CD4-positive, alpha-beta T cell treated with Interleukin-12 subunit alpha and Interleukin-12 subunit beta, for 1 hour (primary cell): ENCODE measurements around the gene STOX2.
"Not testable (repeated sequence)": the region's sequence is repeated elsewhere in the genome, so short reads cannot be mapped to it uniquely, and the experiment has no call there.

Source experiments
- DNase-seq: peaks from one replicate; pipeline ENCODE4 v3.0.0-alpha.2; 2020

STOX2 gene

DNA sequence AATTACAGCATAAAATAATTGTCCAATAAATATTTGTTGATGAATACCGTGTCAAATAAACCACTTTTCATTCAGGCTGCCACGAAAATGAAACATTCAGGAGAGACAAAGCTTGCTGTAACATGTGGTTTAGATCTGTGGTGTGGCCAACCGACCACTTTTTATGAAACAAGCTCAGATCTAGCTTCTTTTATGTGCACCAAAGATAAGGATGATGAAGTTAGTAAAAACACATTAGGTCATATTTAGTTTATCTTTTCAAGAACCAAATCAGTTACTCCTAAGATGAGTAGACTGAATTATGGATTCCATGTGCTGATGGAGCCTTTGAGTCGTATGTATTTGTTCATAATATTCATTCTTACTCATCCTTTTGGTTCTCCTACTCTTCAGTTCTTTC, 35.8 kb downstream of the STOX2 start:
- no peak for DNase-seq

DNA sequence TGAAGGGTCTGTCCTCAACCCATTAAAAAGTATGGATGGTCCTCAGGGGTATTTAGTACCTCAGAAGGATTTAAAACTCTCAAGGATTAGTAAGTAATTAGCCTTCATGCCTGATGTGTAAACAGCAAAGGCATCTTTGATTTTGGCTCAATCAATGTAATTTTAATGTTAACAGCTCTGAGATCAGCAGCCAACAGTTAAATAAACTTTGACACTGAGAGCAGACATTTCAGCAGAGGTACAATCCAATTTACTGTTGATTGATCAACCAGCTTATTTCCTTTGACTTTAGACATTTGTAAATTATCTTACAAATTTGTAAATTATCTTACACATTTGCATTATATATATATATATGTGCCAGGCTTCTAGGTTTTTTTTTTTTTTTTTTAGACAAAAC, 36.9 kb downstream of the STOX2 start:
- no peak for DNase-seq

DNA sequence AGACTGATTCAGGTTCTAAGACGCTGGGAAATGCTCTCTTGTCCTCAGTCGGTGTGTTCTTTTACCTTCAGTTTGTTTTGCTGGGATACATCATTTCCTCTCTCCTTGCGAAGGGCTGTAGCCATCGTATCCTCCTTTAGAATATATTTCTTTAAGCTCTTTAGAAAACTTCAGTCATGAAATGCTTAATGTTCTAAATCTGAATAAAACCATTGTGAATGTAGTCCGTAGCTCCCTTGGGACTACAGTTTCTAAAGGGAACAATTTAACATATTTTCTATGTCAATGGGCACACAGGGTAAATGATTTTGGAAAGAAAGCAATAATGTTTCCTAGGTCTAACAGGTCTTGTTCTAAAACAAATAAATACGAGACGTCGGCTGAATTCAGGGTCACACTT, 40.6 kb downstream of the STOX2 start:
- no peak for DNase-seq

- no peak for DNase-seq
Measured at GRCh38 chr4:183950536-183950935, 45.4 kb downstream of the STOX2 start.

GRCh38 chr4:183952652-183953051, 47.5 kb downstream of the STOX2 start:
- not testable (repeated sequence) for DNase-seq

GRCh38 chr4:183959319-183960045, 54.4 kb downstream of the STOX2 start:
- no peak for DNase-seq

DNA sequence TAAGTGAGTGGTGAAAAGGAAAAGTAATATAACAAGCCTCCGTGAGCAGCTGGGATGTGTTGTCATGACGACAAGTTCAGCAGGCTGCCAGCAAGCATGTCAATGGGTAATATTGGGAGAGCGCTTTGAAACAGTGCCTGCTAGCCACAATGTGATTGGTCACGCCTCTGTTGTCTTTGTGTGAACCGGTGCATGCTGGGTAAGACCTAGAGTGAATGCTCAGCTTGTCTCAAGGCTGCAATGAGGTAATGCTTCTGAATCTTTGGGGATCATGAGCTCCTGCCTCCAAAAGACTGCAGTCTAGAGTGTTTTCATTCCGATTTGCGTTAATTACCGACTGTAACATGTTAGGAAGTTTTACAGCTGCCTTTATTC, 54.9 kb downstream of the STOX2 start:
- DNase-seq, result no peak

DNA sequence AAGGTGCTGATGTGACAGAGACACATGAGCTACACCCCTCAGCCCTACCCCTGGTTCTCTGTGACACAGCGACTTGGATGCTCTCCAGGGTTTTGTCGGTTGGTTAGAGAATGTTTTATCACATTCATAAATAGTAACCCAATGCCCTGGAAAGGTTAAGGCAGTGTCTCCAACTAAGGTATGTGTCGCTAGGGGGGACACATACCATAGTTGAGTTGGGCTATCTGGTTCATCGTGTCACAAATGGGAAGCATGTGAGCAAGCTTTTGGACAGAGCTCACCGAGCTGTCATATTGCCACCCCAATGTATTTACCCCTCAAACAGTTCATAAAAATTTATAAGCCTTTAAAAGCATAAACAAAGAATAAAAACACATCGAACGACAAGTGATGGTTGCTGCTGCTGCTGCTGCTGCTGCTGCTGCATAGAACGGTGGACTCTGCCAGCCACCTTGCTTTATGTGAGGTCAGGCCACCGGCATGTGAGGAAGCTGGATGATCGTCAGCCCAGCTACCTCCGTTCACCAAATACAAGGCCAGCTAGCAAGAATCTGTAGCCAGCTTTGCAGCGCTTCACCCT, 55.9 kb downstream of the STOX2 start:
- DNase-seq, result no peak

DNA sequence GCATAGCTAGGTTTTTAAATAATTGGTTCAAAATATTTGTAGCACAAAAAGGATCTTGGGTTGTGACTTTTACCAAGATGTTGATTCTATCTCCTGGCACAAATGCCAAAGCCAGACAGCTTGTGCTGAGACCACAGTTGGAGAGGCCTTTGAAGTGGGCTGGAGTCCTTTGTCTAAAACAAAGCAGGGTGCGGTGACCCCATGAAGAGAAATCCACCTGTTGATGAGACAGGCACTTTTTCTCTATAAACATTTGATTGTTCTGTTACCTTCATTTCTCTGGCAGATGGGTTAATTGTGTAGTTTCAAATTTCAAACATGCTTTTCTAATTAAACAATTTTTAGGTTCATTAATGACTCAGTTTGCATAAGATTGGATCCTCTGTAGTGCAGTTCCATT, 56.7 kb downstream of the STOX2 start:
- no peak for DNase-seq

- DNase-seq, result no peak
Measured at GRCh38 chr4:183962419-183962818, 57.3 kb downstream of the STOX2 start.

- DNase-seq, result no peak
Measured at GRCh38 chr4:183966371-183966770, 61.3 kb downstream of the STOX2 start.

DNA sequence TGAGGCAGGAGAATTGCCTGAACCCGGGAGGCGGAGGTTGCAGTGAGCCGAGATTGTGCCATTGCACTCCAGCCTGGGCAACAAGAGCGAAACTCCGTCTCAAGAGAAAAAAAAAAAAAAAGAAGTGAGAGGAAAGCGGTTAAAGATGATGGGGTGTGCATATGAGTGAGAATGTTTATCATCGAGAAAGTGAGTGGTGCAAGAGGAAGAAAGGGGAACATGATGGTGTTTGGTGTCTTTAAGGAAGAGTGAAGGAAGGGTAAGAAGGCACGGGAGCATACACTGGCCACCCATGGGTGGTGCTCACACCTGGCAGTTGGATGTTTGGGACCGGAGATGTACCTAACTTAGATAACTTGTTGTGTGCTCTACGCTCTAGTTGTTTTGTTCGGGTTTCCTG, 62.2 kb downstream of the STOX2 start:
- no peak for DNase-seq

DNA sequence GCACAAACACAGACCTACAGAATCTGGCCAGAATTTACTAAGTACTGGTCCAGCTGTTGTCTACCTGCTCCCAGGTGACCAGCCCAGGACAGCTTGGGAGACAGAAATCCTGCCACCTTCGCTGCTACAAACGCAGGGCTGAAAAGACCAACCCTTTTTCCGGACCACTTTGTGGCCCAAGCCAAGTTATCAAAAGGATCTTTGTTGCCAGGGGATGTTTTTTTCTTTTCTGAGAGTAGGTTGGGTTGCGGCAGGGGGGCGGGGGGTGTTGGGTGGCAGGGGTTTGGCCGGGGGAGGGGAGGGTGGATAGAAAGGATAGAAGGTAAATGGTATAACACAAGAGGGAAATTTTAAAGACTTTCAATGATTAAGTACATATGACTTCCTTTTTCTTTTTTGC, 63.4 kb downstream of the STOX2 start:
- DNase-seq, result no peak

GRCh38 chr4:183968931-183969330, 63.8 kb downstream of the STOX2 start:
- DNase-seq, result no peak

DNA sequence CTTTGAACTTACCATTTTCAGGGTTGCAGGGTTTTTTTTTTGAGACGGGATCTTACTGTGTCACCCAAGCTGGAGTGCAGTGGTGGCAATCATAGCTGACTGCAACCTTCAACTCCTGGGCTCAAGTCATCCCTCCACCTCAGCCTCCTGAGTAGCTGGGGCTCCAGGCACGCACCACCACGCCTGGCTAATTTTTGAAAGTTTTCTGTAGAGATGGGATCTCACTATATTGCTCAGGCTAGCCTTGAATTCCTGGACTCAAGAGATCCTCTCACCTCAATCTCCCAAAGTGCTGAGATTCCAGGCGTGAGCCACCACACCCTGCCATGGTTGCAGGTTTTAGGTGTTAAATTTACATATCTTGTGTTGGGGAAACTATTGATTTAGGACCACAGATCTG, 64.5 kb downstream of the STOX2 start:
- no peak for DNase-seq

DNA sequence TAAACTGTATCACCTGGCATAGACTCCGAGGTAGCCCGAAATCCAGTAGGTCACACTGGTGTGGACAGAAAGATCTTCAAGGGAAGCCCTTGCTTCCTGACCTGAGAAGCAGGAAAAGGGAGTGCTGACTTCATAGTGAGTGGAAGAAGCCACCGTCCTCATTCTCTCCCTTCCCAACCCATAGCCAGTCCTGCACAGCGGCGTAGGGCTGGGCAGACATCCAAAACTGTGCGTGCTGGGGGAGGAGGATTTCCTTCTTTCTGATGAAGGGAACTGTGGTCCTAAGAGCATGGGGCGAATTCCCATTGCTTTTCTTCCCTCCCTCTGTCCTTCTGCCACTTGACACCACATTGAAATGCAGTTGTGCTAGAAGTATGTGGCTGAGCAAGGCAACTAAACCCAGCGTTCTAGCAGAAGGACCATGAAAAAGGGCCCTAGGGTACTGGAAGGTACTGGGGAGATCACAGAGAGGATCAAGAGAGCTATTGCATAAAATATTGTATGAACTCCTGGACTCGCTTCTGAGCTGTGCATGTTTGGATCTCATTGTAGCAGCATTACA, 66.9 kb downstream of the STOX2 start:
- no peak for DNase-seq

DNA sequence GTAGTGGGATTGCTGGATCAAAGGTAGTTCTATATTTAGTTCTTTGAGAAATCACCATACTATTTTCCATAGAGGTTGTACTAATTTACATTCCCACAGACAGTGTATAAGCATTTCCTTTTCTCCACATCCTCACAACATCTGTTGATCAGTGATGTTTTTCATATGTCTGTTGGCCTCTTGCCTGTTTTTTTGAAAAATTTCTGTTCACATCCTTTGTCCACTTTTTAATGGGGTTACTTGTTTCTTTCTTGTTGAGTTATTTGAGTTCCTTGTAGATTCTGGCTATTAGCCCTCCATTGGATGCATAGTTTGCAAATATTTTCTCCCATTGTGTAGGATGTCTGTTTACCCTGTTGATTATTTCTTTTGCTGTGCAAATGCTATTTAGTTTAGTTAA, 72.6 kb downstream of the STOX2 start:
- no peak for DNase-seq

- no peak for DNase-seq
Measured at GRCh38 chr4:183984566-183984965, 79.5 kb downstream of the STOX2 start.

GRCh38 chr4:183985786-183986185, 80.7 kb downstream of the STOX2 start:
- no peak for DNase-seq

GRCh38 chr4:183986291-183986970, 81.3 kb downstream of the STOX2 start:
- DNase-seq, result no peak

DNA sequence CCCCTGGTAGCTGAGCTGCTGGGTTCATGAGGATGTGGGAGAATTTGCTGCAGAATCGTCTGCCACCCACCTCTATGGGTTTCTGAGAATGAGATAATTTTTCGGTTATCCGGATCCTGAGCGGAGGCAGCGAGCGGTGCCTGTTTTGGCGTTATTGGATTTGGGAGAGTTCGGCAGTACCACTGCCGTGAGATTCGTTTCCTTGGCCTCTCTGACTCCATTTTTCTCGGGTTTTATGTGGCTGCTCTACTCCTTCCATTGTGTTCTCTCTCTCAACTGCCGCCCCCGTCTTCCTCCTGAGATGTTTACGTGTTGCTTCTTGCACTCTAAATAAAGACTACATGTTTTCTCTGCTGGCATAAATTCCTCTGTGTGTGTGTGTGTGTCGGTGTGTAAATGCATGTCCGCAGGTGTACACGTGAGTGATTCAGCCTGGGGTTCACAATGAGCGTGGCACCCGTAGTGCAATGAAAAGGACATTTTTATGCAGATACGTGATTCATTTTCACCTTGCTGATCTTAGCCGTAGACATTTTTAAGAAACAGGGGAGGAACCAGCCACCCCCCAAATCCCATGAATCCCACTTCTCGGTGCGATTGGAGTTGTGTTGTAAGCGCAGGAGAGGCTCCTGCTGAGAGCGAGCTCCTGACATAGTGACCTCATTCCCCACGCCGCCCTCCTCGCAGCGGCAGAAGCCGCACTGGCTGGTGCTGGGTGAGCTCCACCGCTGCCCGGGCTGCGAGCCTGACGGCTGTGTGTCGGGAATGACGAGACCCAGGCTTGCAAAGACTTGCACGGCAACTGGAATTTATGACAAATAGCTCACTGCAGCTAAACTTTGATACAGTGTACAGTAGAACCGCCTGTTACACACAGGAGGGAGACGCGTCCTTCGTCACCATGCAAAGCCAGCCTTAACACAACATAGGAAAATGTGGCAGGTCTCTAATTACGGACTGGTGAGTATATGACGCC, 82.2 kb downstream of the STOX2 start:
- no peak for DNase-seq

GRCh38 chr4:183987987-183988392, 82.9 kb downstream of the STOX2 start:
- no peak for DNase-seq

DNA sequence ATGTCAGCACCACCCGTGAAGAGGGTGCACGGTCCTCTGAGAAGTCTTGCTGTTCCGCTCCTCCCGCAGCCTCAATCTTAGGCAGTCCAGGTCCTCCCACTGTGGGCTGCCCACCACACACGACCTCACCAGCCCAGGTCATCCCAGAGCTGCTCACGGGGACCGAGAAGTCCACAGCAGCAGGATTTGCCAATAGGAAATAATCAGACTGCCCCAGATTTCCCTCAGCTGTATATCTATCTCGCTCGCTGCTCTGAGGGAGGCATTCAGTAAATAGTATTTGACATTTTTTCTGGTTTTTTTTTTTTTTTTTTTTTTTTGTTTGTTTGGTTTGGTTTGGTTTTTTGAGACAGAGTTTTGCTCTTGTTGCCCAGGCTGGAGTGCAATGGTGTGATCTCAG, 83.8 kb downstream of the STOX2 start:
- no peak for DNase-seq
